ENCODE measurements around the gene OR8S1.

DNA sequence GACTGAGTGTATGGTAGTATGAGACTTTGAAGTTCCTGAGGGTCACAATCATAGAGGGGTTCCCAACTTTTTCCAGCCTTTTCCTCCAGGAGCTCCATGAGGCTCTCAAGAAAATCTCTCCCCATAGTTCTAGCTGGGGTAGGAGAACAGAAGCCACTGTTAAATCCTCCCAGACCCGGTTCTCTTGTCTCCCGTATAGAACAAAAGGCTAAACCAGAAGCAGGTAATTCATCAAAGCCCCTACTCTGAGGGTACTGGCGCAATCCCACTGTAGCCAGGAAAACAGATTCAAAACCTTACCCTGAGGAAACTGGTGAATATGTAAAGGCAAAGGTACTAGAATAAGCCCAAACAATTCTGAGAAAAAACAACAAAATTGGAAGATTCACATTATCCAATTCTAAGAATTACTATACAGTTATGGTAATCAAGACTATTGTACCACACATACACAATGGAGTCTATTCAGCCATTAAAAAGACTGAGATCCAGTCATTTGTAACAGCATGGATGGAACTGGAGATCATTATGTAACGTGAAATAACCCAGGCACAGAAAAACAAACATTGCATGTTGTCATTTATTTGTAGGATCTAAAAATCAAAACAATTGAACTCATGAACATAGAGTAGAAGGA is 20.5 kb downstream of the OR8S1 start:
- TF ChIP-seq TSHZ2 (CRISPR knock-in tag; IDR thresholded peaks at IDR 0.05), result no peak
- TF ChIP-seq PPARA (CRISPR knock-in tag; IDR thresholded peaks at IDR 0.05; ENCODE audit: borderline replicate concordance), result no peak
- TF ChIP-seq RARB (CRISPR knock-in tag; IDR thresholded peaks at IDR 0.05), result no peak
- no peak for TF ChIP-seq ZFP30 (CRISPR knock-in tag; IDR thresholded peaks at IDR 0.05)
- TF ChIP-seq PATZ1 (CRISPR knock-in tag; IDR thresholded peaks at IDR 0.05; ENCODE audit: borderline replicate concordance), result no peak
- TF ChIP-seq ZNF8 (CRISPR knock-in tag; IDR thresholded peaks at IDR 0.05), result no peak
- no peak for TF ChIP-seq ISL1 (CRISPR knock-in tag; IDR thresholded peaks at IDR 0.05)
- TF ChIP-seq ZNF70 (CRISPR knock-in tag; IDR thresholded peaks at IDR 0.05), result no peak
- no peak for TF ChIP-seq GLIS3 (CRISPR knock-in tag; IDR thresholded peaks at IDR 0.05)

All from SK-N-SH treated with all-trans-retinoic acid at 6 μM for 48 hours (cell line).